ENCODE results near the gene CD207.

Gene CD207

GRCh38 chr2:70832386-70832785, 3.2 kb downstream of the CD207 start:
- Histone ChIP-seq H3K9me3 (ENCODE audit: severe bottlenecking) (no peaks in the 10 kb centered on the region), H3K27me3 (ENCODE audit: insufficient read depth, low read depth, severe bottlenecking) (no peaks in the 10 kb centered on the region), H3K36me3 (peaks cover 4% of the 10 kb centered on the region; the same call in 1 of the 2 replicates), H3K27ac (no peak overlapping the region), H3K4me3 (ENCODE audit: low read depth, low read length) (no peak overlapping the region)
- DNase-seq = no peak
- TF ChIP-seq CTCF (IDR thresholded peaks at IDR 0.05; ENCODE audit: low read depth, low read length) = no peak

- Histone ChIP-seq H3K36me3 (peaks cover 4% of the 10 kb centered on the region; the same call in 1 of the 2 replicates), H3K4me3 (ENCODE audit: low read depth, low read length) (no peak overlapping the region), H3K27me3 (ENCODE audit: insufficient read depth, low read depth, severe bottlenecking) (no peaks in the 10 kb centered on the region), H3K27ac (no peak overlapping the region), H3K9me3 (ENCODE audit: severe bottlenecking) (no peaks in the 10 kb centered on the region)
- DNase-seq = peak; percentile 55
- TF ChIP-seq CTCF (IDR thresholded peaks at IDR 0.05; ENCODE audit: low read depth, low read length) = no peak
Measured at GRCh38 chr2:70831861-70832260, 3.8 kb downstream of the CD207 start.

- Histone ChIP-seq H3K36me3 (peaks cover 4% of the 10 kb centered on the region; the same call in 1 of the 2 replicates), H3K4me3 (ENCODE audit: low read depth, low read length) (no peak overlapping the region), H3K27ac (no peak overlapping the region), H3K27me3 (ENCODE audit: insufficient read depth, low read depth, severe bottlenecking) (no peaks in the 10 kb centered on the region), H3K9me3 (ENCODE audit: severe bottlenecking) (no peaks in the 10 kb centered on the region)
- TF ChIP-seq CTCF (IDR thresholded peaks at IDR 0.05; ENCODE audit: low read depth, low read length) = no peak
- DNase-seq = no peak
Measured at GRCh38 chr2:70830366-70830765, 5.2 kb downstream of the CD207 start.

GRCh38 chr2:70829916-70830315, 5.7 kb downstream of the CD207 start:
- DNase-seq = no peak

GRCh38 chr2:70828914-70829824, 6.4 kb downstream of the CD207 start:
- H3K27me3 ChIP-seq (ENCODE audit: insufficient read depth, low read depth, severe bottlenecking) = no peaks in the 10 kb centered on the region
- TF ChIP-seq CTCF (IDR thresholded peaks at IDR 0.05; ENCODE audit: low read depth, low read length) = no peak
- no peak for DNase-seq

More at GRCh38 chr2:70829916-70830315, 5.7 kb downstream of the CD207 start:
- Histone ChIP-seq H3K4me3 (ENCODE audit: low read depth, low read length) (no peak overlapping the region), H3K9me3 (ENCODE audit: severe bottlenecking) (no peaks in the 10 kb centered on the region), H3K27ac (no peak overlapping the region), H3K36me3 (peaks cover 4% of the 10 kb centered on the region; the same call in 1 of the 2 replicates), H3K27me3 (ENCODE audit: insufficient read depth, low read depth, severe bottlenecking) (no peaks in the 10 kb centered on the region)
- TF ChIP-seq CTCF (IDR thresholded peaks at IDR 0.05; ENCODE audit: low read depth, low read length) = no peak

More at GRCh38 chr2:70828914-70829824, 6.4 kb downstream of the CD207 start:
- Histone ChIP-seq H3K27ac (no peak overlapping the region), H3K9me3 (ENCODE audit: severe bottlenecking) (no peaks in the 10 kb centered on the region), H3K4me3 (ENCODE audit: low read depth, low read length) (no peak overlapping the region), H3K36me3 (peaks cover 4% of the 10 kb centered on the region; the same call in 1 of the 2 replicates)

Data from WERI-Rb-1 (cell line).